HepG2 (cell line): ENCODE results near the gene HLA-DMB. TPM values are rescaled to one million over a fixed set of nuclear protein-coding genes. Genes with fewer than 3 reads are reported as not detected.

ENCODE experiments used
- ARID2 ChIP-seq: sonication (generic); formaldehyde crosslinking; IDR thresholded peaks from 2 replicates; pipeline ENCODE4 v1.8.1; 2022; ENCODE audit warnings: mild to moderate bottlenecking, missing genetic modification reagents, borderline replicate concordance
- HNRNPH1 ChIP-seq: fragments of 200-400 bp; formaldehyde crosslinking; optimal IDR thresholded peaks from 2 replicates; pipeline ENCODE3; 2017; ENCODE audit warnings: mild to moderate bottlenecking, low read depth, low read length
- IRF2 ChIP-seq: IDR thresholded peaks from 2 replicates; pipeline ENCODE4 v1.6.1; 2018; ENCODE audit warnings: missing genetic modification reagents, missing compliant biosample characterization
- KDM3A ChIP-seq: IDR thresholded peaks from 2 replicates; pipeline ENCODE4 v1.6.1; 2018; ENCODE audit warnings: low read depth, missing compliant biosample characterization
- KDM4B ChIP-seq: sonication (generic); formaldehyde crosslinking; IDR thresholded peaks from 2 replicates; pipeline ENCODE4 v1.4.0; 2020; ENCODE audit warnings: missing genetic modification reagents
- NAIF1 ChIP-seq: sonication (generic); formaldehyde crosslinking; IDR thresholded peaks from 2 replicates; pipeline ENCODE4 v1.5.0; 2020; ENCODE audit warnings: mild to moderate bottlenecking, missing genetic modification reagents, borderline replicate concordance
- NR2F1 ChIP-seq, 2 experiments: fragments of 450-650 bp in 1 of 2; formaldehyde crosslinking in 1 of 2; IDR thresholded peaks; 2 replicates each; pipeline versions ENCODE4 v1.5.0 to v1.6.1; 2016 to 2020; ENCODE audit warnings: mild to moderate bottlenecking in 1 of 2, missing compliant biosample characterization in 1 of 2, missing genetic modification reagents in 1 of 2, moderate library complexity in 1 of 2
- RBM39 ChIP-seq: fragments of 200-400 bp; formaldehyde crosslinking; IDR thresholded peaks from one replicate; pipeline ENCODE4 v1.6.1; 2018; ENCODE audit warnings: antibody characterized with exemption, mild to moderate bottlenecking, low read depth, low read length; ENCODE audit not compliant: poor library complexity, severe bottlenecking
- RELA ChIP-seq: sonication (generic); formaldehyde crosslinking; IDR thresholded peaks from 2 replicates; pipeline ENCODE4 v1.4.0; 2020; ENCODE audit warnings: missing genetic modification reagents
- ZBTB40 ChIP-seq, 2 experiments: fragments of 450-650 bp in 1 of 2; sonication (generic) in 1 of 2; formaldehyde crosslinking in 1 of 2; IDR thresholded peaks; 2 replicates each; pipeline versions ENCODE4 v1.6.1 to v1.8.0; 2016 to 2022; ENCODE audit warnings: antibody characterized with exemption in 1 of 2, mild to moderate bottlenecking in 1 of 2, missing genetic modification reagents in 1 of 2
- ZNF550 ChIP-seq: sonication (generic); formaldehyde crosslinking; IDR thresholded peaks from 2 replicates; pipeline ENCODE4 v1.4.0; 2020; ENCODE audit warnings: mild to moderate bottlenecking, missing genetic modification reagents, borderline replicate concordance
- ZNF607 ChIP-seq: sonication (generic); formaldehyde crosslinking; IDR thresholded peaks from 2 replicates; pipeline ENCODE4 v1.5.1; 2020; ENCODE audit warnings: missing genetic modification reagents, mild to moderate bottlenecking, borderline replicate concordance
- ZNF614 ChIP-seq: IDR thresholded peaks from 2 replicates; pipeline ENCODE4 v1.6.1; 2018; ENCODE audit warnings: missing biosample characterization, missing genetic modification reagents, inconsistent platforms, borderline replicate concordance
- polyA plus RNA-seq, 8 experiments: library from polyadenylated mRNA; depleted of rRNA in 3 of 8; stranded (reverse) in 7 of 8; unstranded in 1 of 8; fragments of >200 nt; fragmentation: Illumina TruSeq in 4 of 8; extraction: Trizol in 4 of 8; gene quantifications; 2 replicates each; pipeline versions ENCODE4 v1.2.1 to v1.2.3, GENCODE V29; 2011 to 2016; ENCODE audit warnings: low read depth in 4 of 8, missing spikeins in 1 of 8, mixed read lengths in 1 of 8; ENCODE audit not compliant: insufficient read depth in 1 of 8
- total RNA-seq, 5 experiments: library from RNA; depleted of rRNA; stranded (reverse); fragments of >200 nt; fragmentation: Illumina TruSeq; extraction: Trizol; gene quantifications; 2 replicates each; pipeline ENCODE4 v1.2.3, GENCODE V29; 2016; ENCODE audit warnings: low read depth in 1 of 5
- TF ChIP-seq, protein P1 (sequence below): sonication (generic); formaldehyde crosslinking; IDR thresholded peaks from 2 replicates; pipeline ENCODE4 v1.5.0; 2020; ENCODE audit warnings: mild to moderate bottlenecking, missing genetic modification reagents, moderate library complexity
- TF ChIP-seq, protein P2 (sequence below): sonication (generic); formaldehyde crosslinking; IDR thresholded peaks from 2 replicates; pipeline ENCODE4 v1.4.0; 2020; ENCODE audit warnings: missing genetic modification reagents

HLA-DMB gene
- total and polyA plus RNA-seq, 2 of the 13 experiments (the other 11 are each of a cell fraction or from before 2014, with no cell fraction given), result not detected

- TF ChIP-seq, protein P1, sequence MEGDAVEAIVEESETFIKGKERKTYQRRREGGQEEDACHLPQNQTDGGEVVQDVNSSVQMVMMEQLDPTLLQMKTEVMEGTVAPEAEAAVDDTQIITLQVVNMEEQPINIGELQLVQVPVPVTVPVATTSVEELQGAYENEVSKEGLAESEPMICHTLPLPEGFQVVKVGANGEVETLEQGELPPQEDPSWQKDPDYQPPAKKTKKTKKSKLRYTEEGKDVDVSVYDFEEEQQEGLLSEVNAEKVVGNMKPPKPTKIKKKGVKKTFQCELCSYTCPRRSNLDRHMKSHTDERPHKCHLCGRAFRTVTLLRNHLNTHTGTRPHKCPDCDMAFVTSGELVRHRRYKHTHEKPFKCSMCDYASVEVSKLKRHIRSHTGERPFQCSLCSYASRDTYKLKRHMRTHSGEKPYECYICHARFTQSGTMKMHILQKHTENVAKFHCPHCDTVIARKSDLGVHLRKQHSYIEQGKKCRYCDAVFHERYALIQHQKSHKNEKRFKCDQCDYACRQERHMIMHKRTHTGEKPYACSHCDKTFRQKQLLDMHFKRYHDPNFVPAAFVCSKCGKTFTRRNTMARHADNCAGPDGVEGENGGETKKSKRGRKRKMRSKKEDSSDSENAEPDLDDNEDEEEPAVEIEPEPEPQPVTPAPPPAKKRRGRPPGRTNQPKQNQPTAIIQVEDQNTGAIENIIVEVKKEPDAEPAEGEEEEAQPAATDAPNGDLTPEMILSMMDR, result no peak
- TF ChIP-seq KDM3A (peak; percentile 24; the same call in 1 of the 2 replicates), IRF2 (CRISPR knock-in tag) (no peak), ZNF614 (CRISPR knock-in tag) (no peak), KDM4B (CRISPR knock-in tag) (no peak), ZNF550 (no peak), ZBTB40 (IDR thresholded peaks at IDR 0.05) (no peak), ZBTB40 (CRISPR knock-in tag; IDR thresholded peaks at IDR 0.05) (0 out of 2 replicates have a peak, but pooled peaks have one; percentile 27), HNRNPH1 (no peak), RBM39 (no peak), RELA (no peak), ZNF607 (CRISPR knock-in tag) (no peak), NR2F1 (CRISPR knock-in tag; IDR thresholded peaks at IDR 0.05) (no peak), NAIF1 (CRISPR knock-in tag) (no peak), ARID2 (CRISPR knock-in tag) (peak; percentile 14; the same call in 1 of the 2 replicates)
- TF ChIP-seq, protein P2, sequence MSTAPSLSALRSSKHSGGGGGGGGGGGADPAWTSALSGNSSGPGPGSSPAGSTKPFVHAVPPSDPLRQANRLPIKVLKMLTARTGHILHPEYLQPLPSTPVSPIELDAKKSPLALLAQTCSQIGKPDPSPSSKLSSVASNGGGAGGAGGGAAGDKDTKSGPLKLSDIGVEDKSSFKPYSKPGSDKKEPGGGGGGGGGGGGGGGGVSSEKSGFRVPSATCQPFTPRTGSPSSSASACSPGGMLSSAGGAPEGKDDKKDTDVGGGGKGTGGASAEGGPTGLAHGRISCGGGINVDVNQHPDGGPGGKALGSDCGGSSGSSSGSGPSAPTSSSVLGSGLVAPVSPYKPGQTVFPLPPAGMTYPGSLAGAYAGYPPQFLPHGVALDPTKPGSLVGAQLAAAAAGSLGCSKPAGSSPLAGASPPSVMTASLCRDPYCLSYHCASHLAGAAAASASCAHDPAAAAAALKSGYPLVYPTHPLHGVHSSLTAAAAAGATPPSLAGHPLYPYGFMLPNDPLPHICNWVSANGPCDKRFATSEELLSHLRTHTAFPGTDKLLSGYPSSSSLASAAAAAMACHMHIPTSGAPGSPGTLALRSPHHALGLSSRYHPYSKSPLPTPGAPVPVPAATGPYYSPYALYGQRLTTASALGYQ (CRISPR knock-in tag), result no peak
These were observed 31.7 kb upstream of the HLA-DMB start (continued) for GRCh38 chr6:32972353-32973143.
